Measurements from ENCODE around the gene CST7. TPM values are rescaled to one million over a fixed set of nuclear protein-coding genes. Genes with fewer than 3 reads are reported as not detected.
A peak's percentile ranks its signal among the peaks of the same experiment; 100 is the strongest.

The CST7 gene
- total RNA-seq, 2 donors from 2014 or later, result 136 to 174 TPM

DNA sequence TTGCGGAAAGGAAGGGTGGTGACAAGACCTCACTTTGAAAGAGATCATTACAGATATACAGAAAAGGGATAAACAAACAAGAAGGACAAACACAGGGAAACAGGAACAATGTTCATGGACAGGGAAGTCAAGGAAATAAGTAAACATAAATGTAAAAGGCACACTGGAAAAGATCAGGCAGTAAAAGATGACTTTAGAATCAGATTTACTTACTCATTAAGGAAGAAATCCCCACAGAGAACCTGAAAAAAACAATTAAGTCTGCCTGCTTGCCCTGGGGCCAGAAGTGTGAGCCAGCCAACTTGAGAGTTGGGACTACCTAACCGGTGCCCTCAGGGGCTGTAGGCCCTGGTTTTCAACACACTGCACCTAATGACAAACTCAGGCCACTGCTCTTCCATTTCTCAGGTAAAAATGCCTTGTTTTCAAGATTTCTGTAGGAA is 41.8 kb downstream of the CST7 start:
- ATAC-seq (replicated peaks in 1 of 2) (no peak), DNase-seq (peak; percentile 16 to 19)
- peak overlapping the region; percentile 95 for H3K27ac Mint-ChIP-seq

DNA sequence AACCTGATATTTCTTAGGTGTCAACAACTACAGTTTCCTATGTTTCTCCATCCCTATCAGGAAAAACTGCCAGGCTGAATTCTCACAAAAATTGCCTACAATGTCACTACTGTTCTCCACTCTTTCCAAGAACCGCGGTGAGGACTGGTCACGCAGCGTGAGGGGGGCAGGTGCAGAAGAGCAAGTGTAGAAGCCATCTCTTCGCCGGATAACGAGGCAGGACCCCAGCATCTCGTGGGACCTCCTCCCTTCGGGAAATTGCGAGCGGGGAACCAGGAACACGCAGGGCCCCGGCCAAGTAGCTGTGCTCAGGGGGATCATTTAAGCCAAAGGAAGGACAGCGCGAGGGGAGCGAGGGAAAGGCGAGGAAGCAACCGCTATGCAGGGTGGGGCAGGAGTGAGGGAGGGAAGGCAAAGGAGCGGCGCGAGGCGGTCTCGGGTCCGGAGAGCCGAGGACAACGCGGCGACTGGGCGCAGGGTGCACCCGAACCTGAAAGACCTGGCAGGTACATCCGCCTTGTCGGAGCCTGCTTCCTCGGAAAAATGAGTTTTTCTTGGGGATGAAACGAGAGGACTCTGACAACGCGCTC is 42.9 kb downstream of the CST7 start:
- peak overlapping the region; percentile 86 to 96 for H3K4me3 Mint-ChIP-seq
- peaks cover 6 to 9% of the 10 kb centered on the region in 2 donors for H3K36me3 Mint-ChIP-seq (ENCODE audit: insufficient read depth in 2 of 2)
- H3K9me3 Mint-ChIP-seq, result no peaks in the 10 kb centered on the region
- H3K4me1 Mint-ChIP-seq (ENCODE audit: low read depth), result peaks cover 73% of the 10 kb centered on the region
- ATAC-seq (replicated peaks in 1 of 2) (peak; percentile 10 to 25), DNase-seq (peak; percentile 19 to 35)
- peak overlapping the region; percentile 95 for H3K27ac Mint-ChIP-seq
- H3K27me3 Mint-ChIP-seq (ENCODE audit: low read depth), result no peaks in the 10 kb centered on the region

More for the DNA sequence above, 41.8 kb downstream of the CST7 start:
- Mint-ChIP-seq H3K27me3 (ENCODE audit: low read depth) (no peaks in the 10 kb centered on the region), H3K4me1 (ENCODE audit: low read depth) (peaks cover 84% of the 10 kb centered on the region), H3K4me3 (peak overlapping the region; percentile 86 to 96), H3K9me3 (no peaks in the 10 kb centered on the region), H3K36me3 (ENCODE audit: insufficient read depth in 2 of 2) (peaks cover 6 to 11% of the 10 kb centered on the region in 2 donors)

DNA sequence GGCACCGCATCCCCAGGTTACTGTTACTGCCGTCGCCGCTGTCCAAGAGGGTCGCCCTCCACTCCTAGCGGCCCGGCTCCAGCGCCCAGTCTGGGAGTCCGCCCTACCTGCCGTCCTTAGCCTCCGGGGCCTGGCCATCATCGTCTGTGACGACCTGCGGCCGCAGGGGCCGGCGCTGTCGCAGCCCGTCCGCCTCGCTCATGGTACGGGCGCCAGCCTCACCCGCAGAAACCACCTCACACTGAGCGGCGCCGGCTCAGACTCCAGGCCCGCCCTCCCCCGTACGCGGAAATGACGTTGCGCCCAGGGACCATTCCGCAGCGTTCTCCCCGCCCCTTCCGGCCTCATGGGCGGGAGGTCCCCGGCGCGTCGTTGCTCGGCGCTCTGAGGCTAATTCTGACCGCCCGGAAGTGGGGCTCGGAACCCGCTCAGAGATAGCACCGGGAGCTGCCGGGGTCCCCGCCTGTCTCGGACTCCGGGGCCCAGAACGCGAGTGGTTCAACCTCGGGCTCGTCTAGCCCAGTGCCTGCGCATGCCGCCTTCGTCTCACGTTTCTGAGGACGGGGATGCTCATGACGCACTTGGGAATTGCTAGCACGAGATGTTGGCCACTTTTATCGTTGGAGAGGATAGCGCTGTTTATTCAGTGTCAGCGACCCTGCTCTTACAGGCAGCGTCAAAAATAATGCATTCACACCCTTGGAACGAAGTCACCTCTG is 43.6 kb downstream of the CST7 start, which contains the start of gene APMAP:
Gene APMAP (minus strand): TSS at position 265 of the 719 bp plus-strand sequence. CDS start 63 bp downstream, at position 202.
- peak; percentile 96 to 97 for ATAC-seq (replicated peaks in 1 of 2)
- Mint-ChIP-seq H3K9me3 (no peaks in the 10 kb centered on the region), H3K36me3 (ENCODE audit: insufficient read depth in 2 of 2) (peaks cover 6 to 9% of the 10 kb centered on the region in 2 donors), H3K4me3 (peak within 1 kb of the TSS; percentile 86 to 96), H3K27ac (peak within 1 kb of the TSS; percentile 95), H3K27me3 (ENCODE audit: low read depth) (no peaks in the 10 kb centered on the region), H3K4me1 (ENCODE audit: low read depth) (peaks cover 66% of the 10 kb centered on the region)
- DNase-seq, result peak; percentile 97 to 99

DNA sequence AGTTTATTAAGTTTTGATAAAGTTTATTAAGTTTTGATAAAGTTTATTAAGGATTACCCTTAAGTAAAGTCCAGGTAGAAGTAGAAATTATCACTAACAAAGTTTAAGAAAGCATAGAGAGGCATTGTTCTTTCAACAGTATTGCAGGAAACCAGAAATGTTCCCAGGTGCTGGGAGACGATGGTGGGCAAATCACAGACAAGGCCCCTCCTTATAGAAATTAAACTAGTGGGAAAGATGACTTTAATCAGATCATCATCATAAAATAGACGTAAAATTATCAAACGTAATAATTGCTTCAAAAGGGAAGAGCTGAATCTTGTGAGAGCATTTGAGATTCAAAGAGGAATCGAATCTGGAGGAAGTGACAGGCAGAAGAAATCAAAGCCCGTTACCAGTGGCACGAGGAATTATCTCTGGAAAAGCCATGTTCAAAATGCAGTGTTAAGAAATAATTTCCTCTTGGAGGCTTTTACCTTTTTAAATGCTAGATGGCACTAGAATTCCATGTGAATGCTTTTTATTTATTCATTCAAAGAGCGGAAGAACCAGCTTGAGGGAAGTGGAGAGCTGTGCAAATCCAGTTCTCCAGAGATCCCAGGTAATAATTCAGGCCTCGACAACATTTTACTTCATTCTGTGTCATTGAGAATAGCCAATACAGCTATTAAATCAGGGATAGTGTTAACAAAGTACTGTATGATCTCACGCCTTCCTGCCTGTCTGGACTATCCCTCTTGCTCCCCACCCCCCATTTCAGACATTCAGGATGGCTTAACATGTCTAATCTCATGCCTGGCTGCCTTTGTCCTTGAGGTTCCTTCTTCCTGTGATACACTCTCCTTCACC is 44.5 kb downstream of the CST7 start:
- Mint-ChIP-seq H3K36me3 (ENCODE audit: insufficient read depth in 2 of 2) (peaks cover 6 to 9% of the 10 kb centered on the region in 2 donors), H3K4me3 (peak overlapping the region; percentile 58 to 96), H3K9me3 (no peaks in the 10 kb centered on the region), H3K27me3 (ENCODE audit: low read depth) (no peaks in the 10 kb centered on the region), H3K27ac (peak overlapping the region; percentile 95), H3K4me1 (ENCODE audit: low read depth) (peaks cover 57% of the 10 kb centered on the region)
- ATAC-seq (replicated peaks in 1 of 2) (no peak), DNase-seq (no peak)

DNA sequence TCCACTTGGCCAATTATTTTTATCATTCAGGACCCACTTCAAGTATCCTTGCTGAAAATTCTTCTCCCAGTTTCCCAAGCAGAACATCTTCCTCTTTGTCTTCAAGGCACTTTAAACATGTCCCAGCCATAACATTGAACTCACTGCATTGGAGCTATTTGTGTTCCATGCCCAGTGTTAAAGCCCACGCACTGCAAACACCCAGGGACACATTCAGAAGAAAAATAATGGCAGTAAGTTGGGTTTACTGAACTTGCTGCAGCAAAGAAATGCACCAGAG is 45.1 kb downstream of the CST7 start:
- peaks cover 6 to 7% of the 10 kb centered on the region in 2 donors for H3K36me3 Mint-ChIP-seq (ENCODE audit: insufficient read depth in 2 of 2)
- H3K9me3 Mint-ChIP-seq, result no peaks in the 10 kb centered on the region
- H3K4me1 Mint-ChIP-seq (ENCODE audit: low read depth), result peaks cover 51% of the 10 kb centered on the region
- peak overlapping the region; percentile 5 to 29 for H3K4me3 Mint-ChIP-seq
- DNase-seq, result no peak
- H3K27me3 Mint-ChIP-seq (ENCODE audit: low read depth), result no peaks in the 10 kb centered on the region
- H3K27ac Mint-ChIP-seq, result no peak overlapping the region
- ATAC-seq (replicated peaks in 1 of 2), result no peak

DNA sequence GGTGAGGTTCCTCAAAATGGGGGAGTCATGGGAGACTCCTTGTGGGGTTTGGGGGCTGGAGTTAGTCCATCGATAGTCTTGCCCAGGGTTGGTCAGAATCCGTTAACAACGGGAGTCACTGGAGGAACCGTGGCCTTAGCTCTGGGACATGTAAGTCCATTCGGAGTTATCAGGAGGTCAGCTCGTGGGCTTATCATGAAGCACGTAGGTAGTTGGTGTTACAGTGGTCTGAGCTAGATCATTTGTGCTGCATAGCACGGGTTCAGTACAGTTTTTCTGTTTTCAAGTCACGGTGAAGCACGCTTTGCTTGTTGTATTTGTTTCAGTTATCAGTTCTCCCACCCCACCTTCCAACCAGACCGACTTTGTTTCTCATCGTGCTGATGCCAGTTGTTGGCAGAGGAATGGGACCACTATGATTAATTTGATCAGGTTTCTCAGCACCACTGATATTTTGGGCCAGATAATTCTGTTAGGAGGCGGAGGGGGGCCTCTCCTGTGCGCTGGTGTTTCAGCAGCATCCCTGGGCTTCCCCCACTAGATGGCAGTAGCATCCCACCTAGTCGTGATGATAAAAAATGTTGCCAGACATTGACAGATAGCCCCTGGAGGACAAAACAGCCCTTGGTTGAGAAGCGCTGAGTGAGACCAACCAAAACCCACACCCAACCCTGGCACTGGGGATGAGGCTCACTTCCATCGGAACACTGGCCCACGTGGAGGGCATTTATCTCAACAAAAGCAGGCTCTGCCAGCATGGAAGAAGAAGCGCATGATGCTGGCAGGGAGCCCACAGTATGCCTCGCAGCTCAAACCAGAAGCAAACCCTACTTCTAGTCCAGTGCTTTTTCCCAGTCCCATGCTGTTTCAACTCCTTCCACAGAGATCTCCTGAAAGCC is 45.6 kb downstream of the CST7 start:
- DNase-seq (peak; percentile 79 to 85), ATAC-seq (replicated peaks in 1 of 2) (peak; percentile 25 to 31)
- Mint-ChIP-seq H3K27ac (no peak overlapping the region), H3K4me3 (peak overlapping the region; percentile 37 to 56), H3K36me3 (ENCODE audit: insufficient read depth in 2 of 2) (peaks cover 5 to 6% of the 10 kb centered on the region in 2 donors), H3K9me3 (no peaks in the 10 kb centered on the region), H3K27me3 (ENCODE audit: low read depth) (no peaks in the 10 kb centered on the region), H3K4me1 (ENCODE audit: low read depth) (peaks cover 45% of the 10 kb centered on the region)

DNA sequence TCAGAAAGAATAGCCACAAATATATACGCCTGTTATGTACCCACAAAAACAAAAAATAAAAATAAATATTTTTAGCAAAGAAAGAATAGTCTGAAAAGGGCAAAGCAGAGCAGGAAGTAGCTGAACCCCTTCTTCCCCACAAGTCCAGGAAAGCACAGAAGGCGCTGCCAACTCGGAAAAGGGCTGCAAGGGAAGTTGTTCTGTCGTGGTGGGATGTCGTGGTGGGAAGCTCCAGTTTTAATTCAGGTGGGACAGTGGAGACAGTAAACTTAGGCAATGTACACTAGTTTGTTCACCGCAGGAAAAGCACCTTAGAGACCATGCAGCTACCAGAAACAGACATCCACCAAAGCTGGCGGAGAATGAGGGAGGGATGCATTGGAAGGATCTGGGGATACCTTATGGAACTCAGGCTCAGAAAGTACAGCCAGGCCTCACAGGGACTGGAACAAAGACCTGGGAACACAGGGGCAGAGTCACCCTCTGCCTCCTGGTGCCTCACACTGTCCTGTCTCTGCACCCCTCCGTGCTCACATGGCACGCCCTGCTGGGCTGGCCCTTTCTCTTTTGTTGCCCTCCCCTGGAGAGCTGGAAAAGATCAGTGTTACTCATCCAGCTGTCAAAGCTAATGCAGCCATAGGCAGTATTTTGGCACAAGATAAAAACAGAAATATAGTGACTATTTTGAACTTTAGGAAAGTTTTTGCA is 46.8 kb downstream of the CST7 start:
- H3K4me1 Mint-ChIP-seq (ENCODE audit: low read depth), result peaks cover 41% of the 10 kb centered on the region
- no peaks in the 10 kb centered on the region for H3K27me3 Mint-ChIP-seq (ENCODE audit: low read depth)
- no peak for DNase-seq
- no peaks in the 10 kb centered on the region for H3K9me3 Mint-ChIP-seq
- ATAC-seq (replicated peaks in 1 of 2), result no peak
- no peak overlapping the region for H3K4me3 Mint-ChIP-seq
- no peak overlapping the region for H3K27ac Mint-ChIP-seq
- H3K36me3 Mint-ChIP-seq (ENCODE audit: insufficient read depth in 2 of 2), result peaks cover 5 to 6% of the 10 kb centered on the region in 2 donors

DNA sequence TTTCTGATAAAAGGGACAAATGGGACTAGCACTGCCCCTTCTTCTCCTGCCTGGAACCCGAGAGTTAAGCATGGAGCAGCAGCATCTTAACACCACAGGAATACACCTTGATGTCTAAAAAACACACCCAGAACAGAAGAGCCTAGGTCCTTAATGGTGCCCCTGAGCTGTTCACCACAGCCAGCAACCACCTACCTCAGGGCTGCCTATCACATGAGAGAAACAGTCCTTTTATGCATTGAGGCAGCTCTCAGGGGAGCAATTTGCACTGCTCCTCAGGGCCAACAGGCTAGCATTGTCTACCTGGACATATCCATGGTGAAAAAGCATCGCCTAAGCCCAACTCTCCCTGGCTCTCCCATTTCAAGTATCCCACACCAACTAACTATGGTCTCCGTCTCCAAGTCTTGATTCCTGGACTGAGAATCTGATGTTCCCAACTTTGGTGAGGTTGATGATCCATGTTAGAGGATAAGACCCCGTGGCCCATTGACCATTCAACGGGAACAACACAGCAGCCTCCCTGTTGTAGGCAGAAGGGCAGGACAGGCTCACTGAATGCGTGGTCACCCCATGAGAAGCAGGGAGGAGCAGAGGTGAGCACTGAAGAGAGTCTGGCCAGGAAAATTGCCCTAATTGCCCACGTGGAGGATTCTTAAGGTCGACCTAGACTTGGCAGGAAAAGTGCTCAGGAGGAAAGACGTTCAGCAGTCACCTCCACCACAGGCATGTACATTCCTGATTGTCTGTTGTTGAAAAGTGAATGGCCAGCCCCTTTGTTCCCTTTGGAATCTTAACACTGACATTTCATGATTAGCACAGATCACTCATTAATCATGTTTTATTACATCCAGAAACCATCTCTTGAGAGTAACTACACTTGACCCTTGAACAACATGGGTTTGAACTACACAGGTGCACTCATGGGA is 47.6 kb downstream of the CST7 start:
- H3K9me3 Mint-ChIP-seq, result no peaks in the 10 kb centered on the region
- no peaks in the 10 kb centered on the region for H3K27me3 Mint-ChIP-seq (ENCODE audit: low read depth)
- no peak for ATAC-seq (replicated peaks in 1 of 2)
- peaks cover 3 to 4% of the 10 kb centered on the region in 2 donors for H3K36me3 Mint-ChIP-seq (ENCODE audit: insufficient read depth in 2 of 2)
- no peak overlapping the region for H3K27ac Mint-ChIP-seq
- peaks cover 33% of the 10 kb centered on the region for H3K4me1 Mint-ChIP-seq (ENCODE audit: low read depth)
- no peak overlapping the region for H3K4me3 Mint-ChIP-seq
- no peak for DNase-seq

DNA sequence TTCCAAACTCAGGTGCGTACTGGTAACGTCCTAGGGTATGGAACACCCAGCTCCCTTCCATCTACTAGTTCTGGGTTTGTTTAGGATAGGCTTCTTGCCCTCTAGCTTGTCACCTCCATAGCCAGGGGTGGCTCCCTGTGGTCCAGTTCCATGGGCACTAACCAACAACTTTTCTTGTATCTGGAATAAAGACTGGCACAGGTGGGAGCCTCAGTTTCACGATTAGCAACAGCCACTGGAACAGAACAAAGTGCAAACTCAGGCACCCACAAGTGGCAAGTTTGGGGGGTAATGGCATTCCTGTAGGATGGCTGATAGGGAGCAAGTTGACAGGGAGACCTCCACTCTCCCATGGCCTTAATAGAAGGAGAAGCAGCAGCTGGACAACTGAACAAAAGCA is 49.1 kb downstream of the CST7 start:
- ATAC-seq (replicated peaks in 1 of 2) (no peak), DNase-seq (no peak)
- H3K36me3 Mint-ChIP-seq (ENCODE audit: insufficient read depth in 2 of 2), result peaks cover 4 to 6% of the 10 kb centered on the region in 2 donors
- no peak overlapping the region for H3K4me3 Mint-ChIP-seq
- no peak overlapping the region for H3K27ac Mint-ChIP-seq
- H3K9me3 Mint-ChIP-seq, result peaks cover 0 to 2% of the 10 kb centered on the region in 2 donors
- H3K27me3 Mint-ChIP-seq (ENCODE audit: low read depth), result no peaks in the 10 kb centered on the region
- H3K4me1 Mint-ChIP-seq (ENCODE audit: low read depth), result peaks cover 26% of the 10 kb centered on the region

DNA sequence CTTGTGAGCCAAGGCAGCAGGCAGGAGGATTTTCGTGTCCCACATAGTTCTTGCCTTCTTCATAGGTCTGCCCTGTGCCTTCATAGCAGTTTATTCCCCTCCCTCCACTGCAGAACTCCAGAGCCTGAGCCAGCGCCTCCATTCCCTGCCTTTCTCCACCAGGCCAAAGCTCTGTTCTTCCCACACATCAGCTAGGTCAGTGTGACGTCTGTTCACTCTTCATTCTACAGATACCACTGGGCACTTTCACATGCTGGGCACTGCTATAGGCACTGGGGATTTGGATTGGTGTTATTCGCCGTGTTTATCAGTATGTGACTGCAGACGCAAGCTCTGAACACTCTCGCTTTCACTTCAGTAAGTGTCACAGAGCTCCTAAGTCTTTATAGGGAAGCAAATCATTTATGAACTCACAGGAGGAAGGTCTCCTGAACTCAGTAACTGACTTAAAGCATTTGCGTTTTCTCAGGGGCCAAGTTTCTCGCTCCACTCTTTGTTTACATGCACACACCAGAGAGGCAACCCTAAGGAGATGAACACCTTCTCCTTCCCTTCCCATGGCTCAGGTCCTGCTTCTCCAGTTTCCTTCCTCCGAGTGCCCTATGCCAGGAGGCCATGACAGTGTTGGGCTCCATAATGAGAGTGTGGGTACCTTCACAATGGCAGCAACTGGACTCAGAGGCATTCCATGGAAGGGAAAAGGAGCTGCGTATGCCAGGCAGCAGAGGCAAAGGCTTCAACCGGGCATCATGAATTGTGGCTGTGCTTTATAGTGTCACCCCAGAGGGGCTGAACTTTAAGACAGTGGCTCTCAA is 49.8 kb downstream of the CST7 start:
- Mint-ChIP-seq H3K36me3 (ENCODE audit: insufficient read depth in 2 of 2) (peaks cover 4 to 6% of the 10 kb centered on the region in 2 donors), H3K4me3 (no peak overlapping the region), H3K4me1 (ENCODE audit: low read depth) (peaks cover 20% of the 10 kb centered on the region), H3K27ac (no peak overlapping the region), H3K9me3 (peaks cover 0 to 2% of the 10 kb centered on the region in 2 donors), H3K27me3 (ENCODE audit: low read depth) (no peaks in the 10 kb centered on the region)
- DNase-seq, result no peak
- ATAC-seq (replicated peaks in 1 of 2), result no peak
